Neural crest cell (in vitro differentiated cells): ENCODE results near the gene RTP5. TPM values are rescaled to one million over a fixed set of nuclear protein-coding genes. Genes with fewer than 3 reads are reported as not detected.
A peak's percentile ranks its signal among the peaks of the same experiment; 100 is the strongest.

ENCODE experiments used
- DNase-seq: peaks from one replicate; pipeline ENCODE4 v3.0.0; 2021; ENCODE audit warnings: low read depth, mixed read lengths, low spot score
- H3K27ac Mint-ChIP-seq: one replicate; pipeline ENCODE4 v1.8.0; 2021; ENCODE audit warnings: mild to moderate bottlenecking, mixed read lengths; ENCODE audit not compliant: unreplicated experiment
- H3K27me3 Mint-ChIP-seq: 2 replicates; pipeline ENCODE4 v1.8.0; 2021; ENCODE audit warnings: low read depth, mild to moderate bottlenecking, mixed read lengths
- H3K36me3 Mint-ChIP-seq: 2 replicates; pipeline ENCODE4 v1.8.0; 2021; ENCODE audit warnings: low read depth, mild to moderate bottlenecking, mixed read lengths
- H3K4me1 Mint-ChIP-seq: 2 replicates; pipeline ENCODE4 v1.8.0; 2021; ENCODE audit warnings: mixed read lengths
- H3K4me3 Mint-ChIP-seq: one replicate; pipeline ENCODE4 v1.8.0; 2021; ENCODE audit warnings: mild to moderate bottlenecking, mixed read lengths
- H3K9me3 Mint-ChIP-seq: 2 replicates; pipeline ENCODE4 v1.8.0; 2021; ENCODE audit warnings: mixed read lengths
- CTCF ChIP-seq: fragments of 200-600 bp; sonication (generic); conservative IDR thresholded peaks from 2 replicates; pipeline ENCODE4 v1.5.0; 2021; ENCODE audit warnings: antibody characterized with exemption, mild to moderate bottlenecking
- total RNA-seq: library from RNA; stranded (reverse); gene quantifications from 2 replicates; pipeline ENCODE4 v1.2.1, GENCODE V29; 2021

The RTP5 gene
- total RNA-seq, 1 donor from 2014 or later, result not detected

GRCh38 chr2:241837197-241837965, 32.1 kb upstream of the RTP5 start:
- H3K4me3 Mint-ChIP-seq, result no peak overlapping the region
- H3K27ac Mint-ChIP-seq, result no peak overlapping the region
- peaks cover 11% of the 10 kb centered on the region for H3K4me1 Mint-ChIP-seq
- peaks cover 19% of the 10 kb centered on the region for H3K27me3 Mint-ChIP-seq
- no peak for DNase-seq
- TF ChIP-seq CTCF, result no peak
- peaks cover 8% of the 10 kb centered on the region for H3K9me3 Mint-ChIP-seq
- peaks cover 4% of the 10 kb centered on the region for H3K36me3 Mint-ChIP-seq

- TF ChIP-seq CTCF, result no peak
- peak overlapping the region; percentile 35 for H3K27ac Mint-ChIP-seq
- peak overlapping the region; percentile 49 for H3K4me3 Mint-ChIP-seq
- peaks cover 36% of the 10 kb centered on the region for H3K27me3 Mint-ChIP-seq
- H3K9me3 Mint-ChIP-seq, result no peaks in the 10 kb centered on the region
- H3K36me3 Mint-ChIP-seq, result no peaks in the 10 kb centered on the region
- DNase-seq, result no peak
- peaks cover 23% of the 10 kb centered on the region for H3K4me1 Mint-ChIP-seq
These were observed 28.1 kb upstream of the RTP5 start for GRCh38 chr2:241841181-241842066.

GRCh38 chr2:241842067-241842415, 27.5 kb upstream of the RTP5 start:
- H3K27me3 Mint-ChIP-seq, result peaks cover 35% of the 10 kb centered on the region
- no peak for DNase-seq
- no peak overlapping the region for H3K27ac Mint-ChIP-seq
- no peak overlapping the region for H3K4me3 Mint-ChIP-seq
- no peaks in the 10 kb centered on the region for H3K36me3 Mint-ChIP-seq
- no peak for TF ChIP-seq CTCF
- peaks cover 25% of the 10 kb centered on the region for H3K4me1 Mint-ChIP-seq
- no peaks in the 10 kb centered on the region for H3K9me3 Mint-ChIP-seq

GRCh38 chr2:241842620-241843211, 26.8 kb upstream of the RTP5 start:
- Mint-ChIP-seq H3K27me3 (peaks cover 29% of the 10 kb centered on the region), H3K27ac (peak overlapping the region; percentile 12), H3K4me1 (peaks cover 25% of the 10 kb centered on the region), H3K36me3 (no peaks in the 10 kb centered on the region), H3K4me3 (peak overlapping the region; percentile 28), H3K9me3 (no peaks in the 10 kb centered on the region)
- no peak for DNase-seq
- no peak for TF ChIP-seq CTCF

- H3K27ac Mint-ChIP-seq, result no peak overlapping the region
- H3K4me1 Mint-ChIP-seq, result peaks cover 25% of the 10 kb centered on the region
- no peaks in the 10 kb centered on the region for H3K9me3 Mint-ChIP-seq
- no peak for TF ChIP-seq CTCF
- no peaks in the 10 kb centered on the region for H3K36me3 Mint-ChIP-seq
- DNase-seq, result no peak
- H3K4me3 Mint-ChIP-seq, result peak overlapping the region; percentile 28
- H3K27me3 Mint-ChIP-seq, result peaks cover 28% of the 10 kb centered on the region
These were observed 26.0 kb upstream of the RTP5 start for GRCh38 chr2:241843321-241844065.
